GM23338 (cell line): ENCODE data around the gene OBSCN. TPM values are rescaled to one million over a fixed set of nuclear protein-coding genes. Genes with fewer than 3 reads are reported as not detected.

Source experiments
- ATAC-seq: fragments of 200-7000 bp; cut with Tn5 transposase; 3 replicates; pipeline ENCODE4 v1.9.1; 2020
- DNase-seq: peaks from one replicate; pipeline ENCODE4 v3.0.0-alpha.2; 2015; ENCODE audit warnings: low spot score
- H2AFZ ChIP-seq: fragments of 200-600 bp; sonication (generic); 2 replicates; pipeline ENCODE4 v1.8.0; 2016; ENCODE audit warnings: antibody characterized with exemption, mild to moderate bottlenecking, moderate library complexity
- H3F3A ChIP-seq: fragments of 200-600 bp; sonication (generic); replicated peaks from 2 replicates; pipeline ENCODE4 v1.8.0; 2017; ENCODE audit warnings: antibody characterized with exemption, mixed run types, low read depth
- H3K27ac ChIP-seq: fragments of 200-600 bp; sonication (generic); 2 replicates; pipeline ENCODE4 v1.6.1; 2016; ENCODE audit warnings: low read depth
- H3K27me3 ChIP-seq: fragments of 200-600 bp; sonication (generic); 2 replicates; pipeline ENCODE4 v1.8.0; 2016; ENCODE audit warnings: mild to moderate bottlenecking, mixed run types, moderate library complexity; ENCODE audit not compliant: insufficient read depth
- H3K36me3 ChIP-seq: fragments of 200-600 bp; sonication (generic); 2 replicates; pipeline ENCODE4 v1.8.0; 2016; ENCODE audit warnings: mild to moderate bottlenecking; ENCODE audit not compliant: insufficient read depth
- H3K4me1 ChIP-seq: fragments of 200-600 bp; sonication (generic); 2 replicates; pipeline ENCODE4 v1.8.0; 2016; ENCODE audit warnings: mild to moderate bottlenecking, moderate library complexity; ENCODE audit not compliant: insufficient read depth
- H3K4me2 ChIP-seq: fragments of 200-600 bp; sonication (generic); 2 replicates; pipeline ENCODE4 v1.7.1; 2017; ENCODE audit warnings: mixed run types
- H3K4me3 ChIP-seq: fragments of 200-600 bp; sonication (generic); 2 replicates; pipeline ENCODE4 v1.6.1; 2016; ENCODE audit warnings: mixed run types
- H3K79me2 ChIP-seq: fragments of 200-600 bp; sonication (generic); replicated peaks from 2 replicates; pipeline ENCODE4 v1.8.0; 2017; ENCODE audit warnings: mild to moderate bottlenecking; ENCODE audit not compliant: insufficient read depth
- H3K9me2 ChIP-seq: fragments of 200-600 bp; sonication (generic); 2 replicates; pipeline ENCODE4 v1.8.0; 2017; ENCODE audit not compliant: insufficient read depth
- H4K20me1 ChIP-seq: fragments of 200-600 bp; sonication (generic); replicated peaks from 2 replicates; pipeline ENCODE4 v1.8.0; 2017; ENCODE audit warnings: mild to moderate bottlenecking; ENCODE audit not compliant: insufficient read depth
- H3K27ac Mint-ChIP-seq: 2 replicates; pipeline ENCODE4 v1.8.0; 2020; ENCODE audit warnings: inconsistent platforms, mild to moderate bottlenecking, moderate library complexity, mixed read lengths
- H3K27me3 Mint-ChIP-seq: 3 replicates; pipeline ENCODE4 v1.8.0; 2022; ENCODE audit warnings: low read depth, mild to moderate bottlenecking, moderate library complexity, mixed read lengths, inconsistent platforms; ENCODE audit not compliant: insufficient read depth, poor library complexity
- H3K36me3 Mint-ChIP-seq: 3 replicates; pipeline ENCODE4 v1.8.0; 2021; ENCODE audit warnings: low read depth, mild to moderate bottlenecking, inconsistent platforms, moderate library complexity, mixed read lengths
- H3K4me1 Mint-ChIP-seq: 3 replicates; pipeline ENCODE4 v1.8.0; 2020; ENCODE audit warnings: mild to moderate bottlenecking, inconsistent platforms, mixed read lengths
- H3K4me3 Mint-ChIP-seq: 3 replicates; pipeline ENCODE4 v1.8.0; 2021; ENCODE audit warnings: moderate library complexity, mild to moderate bottlenecking, inconsistent platforms, mixed read lengths
- H3K9me3 Mint-ChIP-seq: 3 replicates; pipeline ENCODE4 v1.8.0; 2020; ENCODE audit warnings: moderate library complexity, mild to moderate bottlenecking, inconsistent platforms, mixed read lengths
- CREB1 ChIP-seq: fragments of 250-450 bp; sonication (Bioruptor Pico); IDR thresholded peaks from 2 replicates; pipeline ENCODE4 v1.5.0; 2020; ENCODE audit warnings: low read depth, mild to moderate bottlenecking, moderate library complexity
- ETS1 ChIP-seq: IDR thresholded peaks from 2 replicates; pipeline ENCODE4 v1.6.1; 2016; ENCODE audit warnings: antibody characterized with exemption
- EZH2 ChIP-seq: fragments of 200-600 bp; sonication (generic); IDR thresholded peaks from one replicate; pipeline ENCODE4 v1.8.0; 2017; ENCODE audit warnings: antibody characterized with exemption, mild to moderate bottlenecking, low read depth; ENCODE audit not compliant: unreplicated experiment
- EZH2phosphoT487 ChIP-seq: fragments of 200-600 bp; sonication (generic); IDR thresholded peaks from one replicate; pipeline ENCODE4 v1.8.1; 2018; ENCODE audit warnings: antibody characterized with exemption; ENCODE audit not compliant: unreplicated experiment
- JUNB ChIP-seq: IDR thresholded peaks from one replicate; pipeline ENCODE4 v1.6.1; 2016; ENCODE audit warnings: antibody characterized with exemption; ENCODE audit not compliant: unreplicated experiment
- NANOG ChIP-seq: IDR thresholded peaks from 2 replicates; pipeline ENCODE4 v1.6.1; 2016; ENCODE audit warnings: antibody characterized with exemption, borderline replicate concordance
- REST ChIP-seq: IDR thresholded peaks from one replicate; pipeline ENCODE4 v1.6.1; 2018; ENCODE audit warnings: antibody characterized with exemption; ENCODE audit not compliant: unreplicated experiment
- ZNF114 ChIP-seq: fragments of 250-450 bp; sonication (Bioruptor Pico); IDR thresholded peaks from 2 replicates; pipeline ENCODE4 v1.5.0; 2020; ENCODE audit warnings: mild to moderate bottlenecking, moderate library complexity
- ZNF331 ChIP-seq: fragments of 250-450 bp; sonication (Bioruptor Pico); IDR thresholded peaks from 2 replicates; pipeline ENCODE4 v1.5.0; 2020; ENCODE audit warnings: low read depth, mild to moderate bottlenecking, moderate library complexity
- ZNF462 ChIP-seq: fragments of 250-450 bp; sonication (Bioruptor Pico); IDR thresholded peaks from 2 replicates; pipeline ENCODE4 v1.5.0; 2020; ENCODE audit warnings: mild to moderate bottlenecking, moderate library complexity
- polyA plus RNA-seq: library from polyadenylated mRNA; unstranded; fragments of >200 nt; fragmentation: Nextera tagmentation; extraction: Ambion mirVana; gene quantifications from 2 replicates; pipeline ENCODE4 v1.2.1, GENCODE V29; 2016
- total RNA-seq: library from RNA; depleted of rRNA; stranded (reverse); fragments of >200 nt; shearing (Covaris generic); gene quantifications from 2 replicates; pipeline ENCODE4 v1.2.3, GENCODE V29; 2014

The OBSCN gene
- total and polyA plus RNA-seq, 2 experiments from 2014 or later: 8.4 to 38.5 TPM

GRCh38 chr1:228163776-228164519, 43.9 kb upstream of the OBSCN start (continued):
- no peak for TF ChIP-seq ZNF462
- TF ChIP-seq EZH2: no peak
- no peak for TF ChIP-seq EZH2phosphoT487
- no peak for TF ChIP-seq ZNF331

GRCh38 chr1:228164561-228165371, 43.1 kb upstream of the OBSCN start:
- Histone ChIP-seq H3K4me2 (peak overlapping the region; percentile 90), H3K27me3 (0 out of 2 replicates have a peak, but pooled peaks cover 4% of the 10 kb centered on the region), H3K9me2 (no peaks in the 10 kb centered on the region), H2AFZ (peak overlapping the region; percentile 97; the same call in 1 of the 2 replicates), H3K79me2 (peaks cover 16% of the 10 kb centered on the region), H3F3A (0 out of 2 replicates have a peak, but pooled peaks cover 2% of the 10 kb centered on the region), H4K20me1 (no peaks in the 10 kb centered on the region; the same call in 1 of the 2 replicates), H3K4me1 (peaks cover 8% of the 10 kb centered on the region; the same call in 1 of the 2 replicates), H3K27ac (no peak overlapping the region; the same call in 1 of the 2 replicates), H3K4me3 (peak overlapping the region; percentile 82), H3K36me3 (no peaks in the 10 kb centered on the region)
- DNase-seq: no peak
- H3K9me3 Mint-ChIP-seq: no peaks in the 10 kb centered on the region
- TF ChIP-seq ZNF114 (CRISPR knock-in tag) (no peak), ETS1 (no peak), REST (no peak), ZNF331 (no peak), JUNB (no peak), EZH2phosphoT487 (no peak), CREB1 (CRISPR knock-in tag) (no peak), NANOG (no peak)
- H3K4me1 Mint-ChIP-seq: peaks cover 10% of the 10 kb centered on the region; the same call in 2 of the 3 replicates
- H3K27me3 Mint-ChIP-seq: peaks cover 3% of the 10 kb centered on the region
- ATAC-seq: peak; percentile 1; the same call in 2 of the 3 replicates
- H3K4me3 Mint-ChIP-seq: peak overlapping the region; percentile 85
- peak overlapping the region; percentile 97 for H3K27ac Mint-ChIP-seq
- H3K36me3 Mint-ChIP-seq: no peaks in the 10 kb centered on the region; the same call in 2 of the 3 replicates
